Liver (tissue), 9 donors: ENCODE results near the gene COX4I1. TPM values are rescaled to one million over a fixed set of nuclear protein-coding genes. Genes with fewer than 3 reads are reported as not detected.

Source experiments
- DNase-seq: peaks from one replicate; pipeline ENCODE4 v3.0.0-alpha.2; 2017; ENCODE audit warnings: low spot score
- H3K27ac ChIP-seq, 2 donors: one replicate each; pipeline ENCODE4 v1.7.0; 2013; ENCODE audit warnings: inconsistent platforms in 2 of 2, low read length in 2 of 2, control low read depth in 1 of 2, low read depth in 1 of 2, mild to moderate bottlenecking in 1 of 2
- H3K27me3 ChIP-seq, 4 donors: one replicate each; pipeline versions ENCODE4 v1.6.1 to v1.7.0; 2013; ENCODE audit warnings: low read length in 3 of 4, inconsistent platforms in 1 of 4, mild to moderate bottlenecking in 1 of 4, moderate library complexity in 1 of 4; ENCODE audit not compliant: control insufficient read depth in 4 of 4, insufficient read depth in 4 of 4
- H3K36me3 ChIP-seq, 4 donors: one replicate each; pipeline versions ENCODE4 v1.6.1 to v1.7.0; 2013; ENCODE audit warnings: low read length in 3 of 4, mild to moderate bottlenecking in 3 of 4, low read depth in 1 of 4, moderate library complexity in 1 of 4; ENCODE audit not compliant: control insufficient read depth in 4 of 4, insufficient read depth in 3 of 4
- H3K4me1 ChIP-seq, 4 donors: one replicate each; pipeline versions ENCODE4 v1.6.1 to v1.7.0; 2013; ENCODE audit warnings: low read length in 3 of 4, mild to moderate bottlenecking in 3 of 4, moderate library complexity in 1 of 4; ENCODE audit not compliant: control insufficient read depth in 4 of 4, insufficient read depth in 4 of 4
- H3K4me3 ChIP-seq, 3 donors: one replicate each; pipeline versions ENCODE4 v1.6.1 to v1.7.0; 2013; ENCODE audit warnings: low read length in 3 of 3, control low read depth in 1 of 3, low read depth in 1 of 3, mild to moderate bottlenecking in 1 of 3
- H3K9ac ChIP-seq, 2 donors: one replicate each; pipeline ENCODE4 v1.7.0; 2013; ENCODE audit warnings: low read length in 2 of 2, mild to moderate bottlenecking in 2 of 2, moderate library complexity in 2 of 2, control low read depth in 1 of 2, low read depth in 1 of 2
- H3K9me3 ChIP-seq, 4 donors: one replicate each; pipeline versions ENCODE4 v1.6.1 to v1.7.0; 2013; ENCODE audit warnings: low read length in 3 of 4; ENCODE audit not compliant: control insufficient read depth in 4 of 4
- ATF3 ChIP-seq: IDR thresholded peaks from 2 replicates; pipeline ENCODE4 v1.6.1; 2016; ENCODE audit warnings: antibody characterized with exemption
- CTCF ChIP-seq: fragments of 150-350 bp; IDR thresholded peaks from 2 replicates; pipeline ENCODE4 v1.5.1; 2017; ENCODE audit warnings: improper control_type of control experiment, low read depth, low read length; ENCODE audit not compliant: missing input control
- EGR1 ChIP-seq, 2 donors: IDR thresholded peaks; 2 replicates each; pipeline ENCODE4 v1.6.1; 2016 to 2018; ENCODE audit warnings: antibody characterized with exemption in 2 of 2, low read depth in 2 of 2
- FOXA1 ChIP-seq: IDR thresholded peaks from 2 replicates; pipeline ENCODE4 v1.6.1; 2016; ENCODE audit warnings: antibody characterized with exemption
- FOXA2 ChIP-seq: IDR thresholded peaks from 2 replicates; pipeline ENCODE4 v1.6.1; 2016; ENCODE audit warnings: antibody characterized with exemption
- GABPA ChIP-seq, 2 donors: IDR thresholded peaks in 1 of 2; conservative IDR thresholded peaks in 1 of 2; 2 replicates each; pipeline ENCODE4 v1.6.1; 2016; ENCODE audit warnings: antibody characterized with exemption in 2 of 2, mild to moderate bottlenecking in 1 of 2, moderate library complexity in 1 of 2
- HNF4A ChIP-seq, 2 donors: conservative IDR thresholded peaks; 2 replicates each; pipeline ENCODE4 v1.6.1; 2016; ENCODE audit warnings: antibody characterized with exemption in 2 of 2, mild to moderate bottlenecking in 2 of 2
- HNF4G ChIP-seq: IDR thresholded peaks from 2 replicates; pipeline ENCODE4 v1.6.1; 2016; ENCODE audit warnings: antibody characterized with exemption
- MAX ChIP-seq: IDR thresholded peaks from 2 replicates; pipeline ENCODE4 v1.6.1; 2016; ENCODE audit warnings: antibody characterized with exemption
- NR2F2 ChIP-seq: IDR thresholded peaks from 2 replicates; pipeline ENCODE4 v1.6.1; 2016; ENCODE audit warnings: antibody characterized with exemption
- RAD21 ChIP-seq, 2 donors: IDR thresholded peaks; 2 replicates each; pipeline ENCODE4 v1.6.1; 2016; ENCODE audit warnings: antibody characterized with exemption in 2 of 2, mild to moderate bottlenecking in 2 of 2
- REST ChIP-seq: IDR thresholded peaks from 2 replicates; pipeline ENCODE4 v1.6.1; 2016; ENCODE audit warnings: antibody characterized with exemption, mild to moderate bottlenecking
- RXRA ChIP-seq, 2 donors: IDR thresholded peaks; 2 replicates each; pipeline ENCODE4 v1.6.1; 2017 to 2018; ENCODE audit warnings: antibody characterized with exemption in 2 of 2, mild to moderate bottlenecking in 1 of 2
- SP1 ChIP-seq: IDR thresholded peaks from 2 replicates; pipeline ENCODE4 v1.6.1; 2018; ENCODE audit warnings: antibody characterized with exemption, mild to moderate bottlenecking
- TAF1 ChIP-seq: conservative IDR thresholded peaks from 2 replicates; pipeline ENCODE4 v1.6.1; 2016; ENCODE audit warnings: antibody characterized with exemption, mild to moderate bottlenecking
- WGBS: extraction: QIAGEN DNeasy Blood & Tissue Kit; methylation state at CpG from one replicate; pipeline ENCODE4 v1.1.7; 2013; 5-methylcytosine and 5-hydroxymethylcytosine counted together
- polyA plus RNA-seq, 2 donors: library from polyadenylated mRNA; stranded (reverse) in 1 of 2; unstranded in 1 of 2; fragments of 200-250 nt in 1 of 2; fragments of >200 nt in 1 of 2; fragmentation: Nextera tagmentation in 1 of 2; extraction: Ambion mirVana in 1 of 2; gene quantifications; one replicate each; pipeline versions ENCODE4 v1.2.1 to v1.2.3, GENCODE V29; 2013 to 2015
- total RNA-seq, 2 donors: library from RNA; depleted of rRNA; stranded (reverse); fragments of >200 nt; gene quantifications; one replicate each; pipeline ENCODE4 v1.2.3, GENCODE V29; 2014
- TF ChIP-seq, protein P1 (sequence below): IDR thresholded peaks from 2 replicates; pipeline ENCODE4 v1.6.1; 2016; ENCODE audit warnings: antibody characterized with exemption
- donor health status: healthy.
- donor health status: healthy.
- donor health status: healthy.
- donor health status: healthy.
- donor health status: healthy.

Gene COX4I1
- total and polyA plus RNA-seq, 4 donors = 186 to 576 (median 331) TPM

DNA sequence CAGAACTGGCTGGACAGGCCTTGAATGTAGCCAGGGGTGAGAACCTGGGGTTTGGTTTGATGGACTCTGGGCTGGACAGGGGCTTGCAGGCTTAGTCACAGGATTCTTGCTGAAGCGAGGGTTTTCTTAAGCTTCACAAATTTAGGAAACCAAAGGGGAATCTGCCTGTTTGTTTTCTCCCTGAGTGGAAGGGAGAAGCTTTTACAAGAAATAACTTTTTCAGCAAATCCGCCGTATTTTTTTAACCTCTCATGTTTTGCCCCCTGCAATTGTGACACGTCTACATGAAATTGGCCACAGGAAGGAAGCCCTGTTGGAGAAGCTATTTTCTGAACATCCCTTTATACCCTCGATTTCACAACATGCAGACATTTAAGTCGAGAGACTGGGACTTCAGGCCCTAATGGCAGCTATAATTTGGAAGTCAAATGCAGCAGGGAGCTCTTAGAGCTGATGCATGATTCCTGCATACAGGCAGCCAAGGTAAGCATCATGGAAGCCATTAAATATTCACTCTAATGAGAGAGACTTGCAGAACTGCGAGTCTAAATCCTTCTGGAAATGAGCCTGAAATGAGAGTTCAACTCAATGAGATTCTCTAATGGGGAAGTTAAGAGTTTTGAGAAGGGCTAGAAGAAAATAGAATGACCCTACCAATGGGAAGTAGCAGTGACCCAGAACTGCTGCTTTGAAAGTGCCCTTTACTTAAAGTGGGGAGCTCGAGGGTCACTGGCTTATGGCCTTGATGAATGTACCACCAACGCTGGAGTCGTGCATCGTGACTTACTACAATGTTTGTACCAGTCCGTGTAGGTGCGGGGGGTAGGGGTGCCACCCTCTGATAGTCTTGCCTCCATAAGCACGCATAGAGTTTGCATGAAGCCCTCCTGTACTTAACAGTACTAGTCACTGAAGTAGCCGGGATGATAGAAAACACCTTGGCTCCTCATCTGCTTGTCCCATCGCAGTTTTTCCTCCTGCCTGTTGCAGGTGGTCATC, 54.4 kb downstream of the COX4I1 start:
- Histone ChIP-seq H3K4me1 (peaks cover 2 to 29% (median 17%) of the 10 kb centered on the region in 4 donors), H3K36me3 (no peaks in the 10 kb centered on the region), H3K4me3 (no peak overlapping the region), H3K9me3 (no peaks in the 10 kb centered on the region), H3K27ac (no peak overlapping the region), H3K9ac (no peak overlapping the region), H3K27me3 (no peaks in the 10 kb centered on the region)
- WGBS = 85% methylated on average over 16 of the region's 16 CpGs
- DNase-seq = no peak
- TF ChIP-seq EGR1 (IDR thresholded peaks at IDR 0.05; ENCODE audit: low read depth in 2 of 2) (no peak), ATF3 (no peak), NR2F2 (no peak), HNF4G (no peak), RAD21 (IDR thresholded peaks at IDR 0.05) (no peak), MAX (no peak), REST (no peak), TAF1 (no peak)
- TF ChIP-seq, protein P1, sequence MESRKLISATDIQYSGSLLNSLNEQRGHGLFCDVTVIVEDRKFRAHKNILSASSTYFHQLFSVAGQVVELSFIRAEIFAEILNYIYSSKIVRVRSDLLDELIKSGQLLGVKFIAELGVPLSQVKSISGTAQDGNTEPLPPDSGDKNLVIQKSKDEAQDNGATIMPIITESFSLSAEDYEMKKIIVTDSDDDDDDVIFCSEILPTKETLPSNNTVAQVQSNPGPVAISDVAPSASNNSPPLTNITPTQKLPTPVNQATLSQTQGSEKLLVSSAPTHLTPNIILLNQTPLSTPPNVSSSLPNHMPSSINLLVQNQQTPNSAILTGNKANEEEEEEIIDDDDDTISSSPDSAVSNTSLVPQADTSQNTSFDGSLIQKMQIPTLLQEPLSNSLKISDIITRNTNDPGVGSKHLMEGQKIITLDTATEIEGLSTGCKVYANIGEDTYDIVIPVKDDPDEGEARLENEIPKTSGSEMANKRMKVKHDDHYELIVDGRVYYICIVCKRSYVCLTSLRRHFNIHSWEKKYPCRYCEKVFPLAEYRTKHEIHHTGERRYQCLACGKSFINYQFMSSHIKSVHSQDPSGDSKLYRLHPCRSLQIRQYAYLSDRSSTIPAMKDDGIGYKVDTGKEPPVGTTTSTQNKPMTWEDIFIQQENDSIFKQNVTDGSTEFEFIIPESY = no peak

- Histone ChIP-seq H3K27me3 (no peaks in the 10 kb centered on the region), H3K4me1 (peaks cover 0 to 18% (median 7%) of the 10 kb centered on the region in 4 donors), H3K27ac (no peak overlapping the region), H3K36me3 (no peaks in the 10 kb centered on the region), H3K9me3 (no peaks in the 10 kb centered on the region), H3K4me3 (no peak overlapping the region), H3K9ac (no peak overlapping the region)
- no peak for DNase-seq
- WGBS = 96% methylated on average over 1 of the region's 1 CpG
- no peak for TF ChIP-seq FOXA2
- no peak for TF ChIP-seq RXRA (IDR thresholded peaks at IDR 0.05)
- no peak for TF ChIP-seq HNF4A (conservative IDR thresholded peaks at IDR 0.05)
- no peak for TF ChIP-seq FOXA1
- no peak for TF ChIP-seq EGR1 (IDR thresholded peaks at IDR 0.05; ENCODE audit: low read depth in 2 of 2)
- TF ChIP-seq CTCF = no peak
- TF ChIP-seq SP1 = no peak
- TF ChIP-seq ATF3 = no peak
- no peak for TF ChIP-seq RAD21 (IDR thresholded peaks at IDR 0.05)
- TF ChIP-seq MAX = no peak
- no peak for TF ChIP-seq GABPA (IDR thresholded peaks at IDR 0.05 in 1 of 2, conservative IDR thresholded peaks at IDR 0.05 in 1 of 2)
Measured at GRCh38 chr16:85854935-85855334, 55.4 kb downstream of the COX4I1 start.
